NCI-H748 treated with DMSO at 0.1 percent for 48 hours (cell line): ENCODE data around the gene MRPL1.
"Not testable (repeated sequence)": the region's sequence is repeated elsewhere in the genome, so short reads cannot be mapped to it uniquely, and the experiment has no call there.

Experiments used
- DNase-seq: peaks from one replicate; lab custom pipeline; 2025; lab: John Stamatoyannopoulos, UW

Gene MRPL1

DNA sequence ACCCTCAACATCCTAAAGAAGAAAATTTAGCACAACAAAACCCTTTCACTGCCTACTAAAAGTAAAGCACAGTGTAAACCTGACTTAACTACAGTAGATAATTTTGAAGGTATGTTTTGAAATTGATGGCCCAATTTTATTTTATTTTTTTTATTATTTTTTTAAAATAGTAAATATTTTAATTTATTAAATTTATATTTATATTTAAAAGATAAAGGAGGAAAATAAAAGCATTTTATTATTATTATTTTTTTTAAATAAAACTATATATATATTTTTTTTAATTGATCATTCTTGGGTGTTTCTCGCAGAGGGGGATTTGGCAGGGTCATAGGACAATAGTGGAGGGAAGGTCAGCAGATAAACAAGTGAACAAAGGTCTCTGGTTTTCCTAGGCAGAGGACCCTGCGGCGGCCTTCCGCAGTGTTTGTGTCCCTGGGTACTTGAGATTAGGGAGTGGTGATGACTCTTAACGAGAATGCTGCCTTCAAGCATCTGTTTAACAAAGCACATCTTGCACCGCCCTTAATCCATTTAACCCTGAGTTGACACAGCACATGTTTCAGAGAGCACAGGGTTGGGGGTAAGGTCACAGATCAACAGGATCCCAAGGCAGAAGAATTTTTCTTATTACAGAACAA lies 120.4 kb downstream of the MRPL1 start:
- DNase-seq: not testable (repeated sequence)

DNA sequence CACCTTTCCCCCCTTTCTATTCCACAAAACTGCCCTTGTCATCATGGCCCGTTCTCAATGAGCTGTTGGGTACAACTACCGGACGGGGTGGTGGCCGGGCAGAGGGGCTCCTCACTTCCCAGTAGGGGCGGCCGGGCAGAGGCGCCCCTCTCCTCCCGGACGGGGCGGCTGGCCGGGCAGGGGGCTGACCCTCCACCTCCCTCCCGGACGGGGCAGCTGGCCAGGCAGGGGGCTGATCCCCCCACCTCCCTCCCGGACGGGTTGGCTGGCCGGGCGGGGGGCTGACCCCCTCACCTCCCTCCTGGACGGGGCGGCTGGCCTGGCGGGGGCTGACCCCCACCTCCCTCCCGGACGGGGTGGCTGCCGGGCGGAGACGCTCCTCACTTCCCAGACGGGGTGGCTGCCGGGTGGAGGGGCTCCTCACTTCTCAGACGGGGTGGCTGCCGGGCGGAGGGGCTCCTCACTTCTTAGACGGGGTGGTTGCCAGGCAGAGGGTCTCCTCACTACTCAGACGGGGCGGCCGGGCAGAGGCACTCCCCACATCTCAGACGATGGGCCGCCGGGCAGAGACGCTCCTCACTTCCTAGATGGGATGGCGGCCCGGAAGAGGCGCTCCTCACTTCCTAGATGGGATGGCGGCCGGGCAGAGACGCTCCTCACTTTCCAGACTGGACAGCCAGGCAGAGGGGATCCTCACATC lies 121.1 kb downstream of the MRPL1 start:
- DNase-seq: not testable (repeated sequence)

GRCh38 chr4:77989968-77990367 lies 127.3 kb downstream of the MRPL1 start:
- DNase-seq: no peak

DNA sequence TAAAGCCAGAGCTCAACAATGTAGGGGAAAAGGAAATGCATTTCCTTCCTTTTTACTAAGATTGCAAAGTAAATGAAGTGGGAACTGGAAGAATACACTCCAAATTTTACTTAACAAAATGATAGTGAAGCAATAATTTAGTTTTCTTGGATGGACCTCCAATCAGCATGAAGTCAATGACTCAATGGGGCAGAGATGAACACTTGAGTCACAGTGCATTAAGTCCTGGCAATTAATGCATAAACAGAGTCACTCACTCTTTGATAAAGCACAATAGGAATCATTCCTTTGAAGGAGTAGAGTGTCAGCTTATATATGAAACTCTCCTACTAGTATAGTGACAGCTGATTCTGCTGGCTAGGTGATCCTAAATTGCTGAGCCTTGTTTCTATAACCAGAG lies 127.8 kb downstream of the MRPL1 start:
- DNase-seq: no peak

DNA sequence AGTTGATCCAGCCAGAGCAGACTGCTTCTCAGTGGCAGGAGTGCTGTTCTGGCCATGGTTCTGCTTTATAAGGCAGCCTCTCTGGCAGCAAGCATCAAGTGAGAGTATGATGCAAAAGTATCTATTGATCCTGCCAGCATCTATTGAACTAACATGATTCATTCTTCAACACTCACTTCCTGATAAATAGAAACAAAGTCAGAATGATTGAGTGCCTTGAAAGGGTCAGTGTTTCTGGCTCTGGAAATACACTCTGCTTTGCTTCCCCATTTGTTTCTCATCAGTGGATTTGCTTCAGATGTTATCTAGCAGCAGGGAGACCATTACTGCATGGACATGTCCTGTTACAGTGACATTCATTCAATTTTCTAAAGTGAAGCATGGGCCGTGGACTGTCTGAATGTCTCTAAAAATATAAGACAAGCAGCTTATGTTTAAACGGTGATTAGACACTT lies 128.3 kb downstream of the MRPL1 start:
- no peak for DNase-seq

- no peak for DNase-seq
Measured at GRCh38 chr4:77992581-77992980, 130.0 kb downstream of the MRPL1 start.

DNA sequence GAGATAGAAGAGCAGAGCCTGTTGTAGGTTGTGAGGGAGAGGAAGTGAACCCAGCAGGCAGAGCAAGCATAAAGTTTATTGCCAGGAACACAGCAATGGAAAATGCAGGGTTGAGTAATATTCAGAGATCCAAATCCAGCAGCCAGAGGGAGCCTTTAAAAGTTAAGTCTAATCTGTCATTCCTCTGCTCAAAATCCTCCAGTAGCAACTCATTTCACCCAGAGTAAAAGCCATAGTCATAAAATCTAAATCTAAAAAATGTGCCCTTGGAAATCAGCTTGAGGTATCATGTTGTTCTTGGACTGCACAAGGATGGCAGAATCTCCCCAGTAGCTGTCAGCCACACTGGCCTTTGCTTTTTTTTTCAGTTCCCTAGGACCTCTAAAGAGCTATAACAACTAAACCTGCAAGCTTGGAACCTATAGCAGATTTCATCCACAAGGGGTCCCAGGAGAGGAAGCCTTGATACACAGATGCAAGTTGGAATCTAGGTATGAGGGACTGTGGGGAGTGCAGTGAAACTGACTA lies 131.6 kb downstream of the MRPL1 start:
- DNase-seq: no peak

DNA sequence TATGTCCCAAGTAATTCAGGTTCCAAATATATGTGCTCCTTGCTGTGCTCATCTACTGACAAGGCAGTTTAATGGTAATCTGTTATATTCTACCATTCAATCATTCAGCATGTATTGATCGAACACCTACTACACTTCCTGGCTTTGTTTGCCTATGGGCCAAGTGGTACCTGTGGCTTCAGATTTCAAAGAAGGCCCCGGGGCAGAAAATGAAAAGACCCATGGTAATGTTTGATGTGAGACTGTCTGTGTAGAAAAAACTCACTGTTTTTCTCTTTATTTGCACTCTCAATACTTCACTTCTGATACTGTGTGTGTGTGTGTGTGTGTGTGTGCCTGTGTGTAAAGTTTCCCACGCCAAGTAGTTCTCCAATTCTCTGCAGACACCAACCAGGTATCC lies 133.4 kb downstream of the MRPL1 start:
- DNase-seq: no peak

DNA sequence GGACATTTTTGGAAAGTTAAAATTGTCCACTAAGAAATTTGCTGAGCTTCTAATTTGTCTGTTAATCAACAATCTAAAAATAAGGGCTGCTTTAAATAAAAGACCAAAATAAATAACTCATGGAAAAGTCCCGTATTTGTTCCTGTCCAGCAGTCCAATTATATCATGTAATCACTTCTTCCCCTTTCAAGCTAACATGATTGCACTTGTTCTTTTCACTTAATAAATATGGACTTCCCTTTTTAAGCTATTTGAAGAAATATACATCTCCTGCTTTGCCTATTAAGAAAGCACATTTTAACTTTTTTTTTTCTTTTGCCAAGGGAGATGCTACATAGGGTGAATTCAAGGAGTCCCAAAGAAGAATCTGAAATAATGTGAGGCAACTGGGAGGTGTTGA lies 138.9 kb downstream of the MRPL1 start:
- DNase-seq: no peak

GRCh38 chr4:78002260-78002659 lies 139.6 kb downstream of the MRPL1 start:
- DNase-seq: no peak
